Measurements from ENCODE around the gene SORCS2.

SORCS2 gene

DNA sequence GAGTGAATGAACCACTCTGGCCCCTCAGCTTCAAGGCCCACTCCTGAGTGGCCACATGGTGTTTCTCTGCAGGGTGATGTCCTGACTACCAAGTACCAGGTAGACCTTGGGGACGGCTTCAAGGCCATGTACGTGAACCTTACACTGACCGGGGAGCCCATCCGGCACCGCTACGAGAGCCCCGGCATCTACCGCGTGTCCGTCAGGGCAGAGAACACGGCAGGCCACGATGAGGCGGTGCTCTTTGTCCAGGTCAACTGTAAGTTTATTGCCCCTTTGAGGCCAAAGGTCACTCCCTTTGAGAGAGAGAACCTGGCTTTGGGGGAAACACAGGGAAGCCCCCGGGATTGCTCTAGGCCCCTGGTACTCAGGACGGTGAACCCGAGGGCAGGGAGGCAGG is 531.3 kb downstream of the SORCS2 start:
- Histone ChIP-seq H3K27me3 (replicated peaks in 2 of 5; ENCODE audit: control insufficient read depth in 4 of 5, insufficient read depth in 5 of 5, low read length in 4 of 5) (peaks cover 0 to 46% (median 24%) of the 10 kb centered on the region in 5 experiments), H3K9me3 (ENCODE audit: control extremely low read depth in 1 of 5, control insufficient read depth in 4 of 5, insufficient read depth in 2 of 5, low read depth in 1 of 5, low read length in 4 of 5) (no peaks in the 10 kb centered on the region), H3K4me3 (ENCODE audit: control insufficient read depth in 1 of 7, extremely low read depth in 1 of 7, insufficient read depth in 4 of 7, low read depth in 2 of 7, low read length in 6 of 7) (no peak overlapping the region), H3K27ac (ENCODE audit: insufficient read depth in 1 of 2, low read depth in 1 of 2, low read length in 2 of 2, poor library complexity in 1 of 2, severe bottlenecking in 2 of 2) (no peak overlapping the region), H3K36me3 (ENCODE audit: control insufficient read depth in 4 of 4, insufficient read depth in 4 of 4, low read length in 3 of 4) (no peaks in the 10 kb centered on the region), H3K4me1 (ENCODE audit: control extremely low read depth in 1 of 4, control insufficient read depth in 4 of 4, insufficient read depth in 4 of 4, low read length in 3 of 4) (peaks cover 0 to 2% (median 0%) of the 10 kb centered on the region in 4 experiments)
- ChIA-PET CTCF (no interaction called here), POLR2A (no interaction called here)
- DNase-seq: no peak
- 97% methylated on average over 16 of the region's 16 CpGs for WGBS (ENCODE audit: insufficient coverage)

DNA sequence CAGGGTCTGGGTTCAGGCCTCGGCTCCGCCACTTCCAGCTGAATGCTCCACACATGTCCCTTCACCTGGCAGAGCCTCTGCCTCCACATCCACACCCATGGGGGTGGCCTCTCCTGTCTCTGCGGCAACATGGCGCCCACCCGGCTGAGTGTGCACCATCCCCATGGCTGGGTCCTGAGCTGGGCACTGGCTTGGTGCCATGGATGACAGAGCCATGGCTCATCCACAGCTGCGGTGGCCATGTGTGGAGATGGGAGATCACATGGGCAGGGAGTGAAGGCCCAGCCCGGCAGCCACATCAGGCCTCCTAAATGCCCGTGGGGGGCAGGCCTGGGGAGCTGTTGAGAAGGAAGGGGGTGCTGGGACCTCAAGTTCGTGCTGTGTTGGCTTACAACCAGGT is 533.6 kb downstream of the SORCS2 start:
- Histone ChIP-seq H3K27me3 (replicated peaks in 2 of 5; ENCODE audit: control insufficient read depth in 4 of 5, insufficient read depth in 5 of 5, low read length in 4 of 5) (peaks cover 0 to 35% (median 18%) of the 10 kb centered on the region in 5 experiments), H3K4me3 (ENCODE audit: control insufficient read depth in 1 of 7, extremely low read depth in 1 of 7, insufficient read depth in 4 of 7, low read depth in 2 of 7, low read length in 6 of 7) (no peak overlapping the region), H3K4me1 (ENCODE audit: control extremely low read depth in 1 of 4, control insufficient read depth in 4 of 4, insufficient read depth in 4 of 4, low read length in 3 of 4) (peaks cover 0 to 2% (median 0%) of the 10 kb centered on the region in 4 experiments), H3K9me3 (ENCODE audit: control extremely low read depth in 1 of 5, control insufficient read depth in 4 of 5, insufficient read depth in 2 of 5, low read depth in 1 of 5, low read length in 4 of 5) (no peaks in the 10 kb centered on the region), H3K27ac (ENCODE audit: insufficient read depth in 1 of 2, low read depth in 1 of 2, low read length in 2 of 2, poor library complexity in 1 of 2, severe bottlenecking in 2 of 2) (no peak overlapping the region), H3K36me3 (ENCODE audit: control insufficient read depth in 4 of 4, insufficient read depth in 4 of 4, low read length in 3 of 4) (no peaks in the 10 kb centered on the region)
- 90% methylated on average over 7 of the region's 9 CpGs for WGBS (ENCODE audit: insufficient coverage)
- ChIA-PET POLR2A (no interaction called here), CTCF (interaction anchor here (1.3 kb wide), 1 partner anchor 35 kb away, joined by 3 read pairs; no protein-coding TSS in a partner anchor)
- no peak for DNase-seq

DNA sequence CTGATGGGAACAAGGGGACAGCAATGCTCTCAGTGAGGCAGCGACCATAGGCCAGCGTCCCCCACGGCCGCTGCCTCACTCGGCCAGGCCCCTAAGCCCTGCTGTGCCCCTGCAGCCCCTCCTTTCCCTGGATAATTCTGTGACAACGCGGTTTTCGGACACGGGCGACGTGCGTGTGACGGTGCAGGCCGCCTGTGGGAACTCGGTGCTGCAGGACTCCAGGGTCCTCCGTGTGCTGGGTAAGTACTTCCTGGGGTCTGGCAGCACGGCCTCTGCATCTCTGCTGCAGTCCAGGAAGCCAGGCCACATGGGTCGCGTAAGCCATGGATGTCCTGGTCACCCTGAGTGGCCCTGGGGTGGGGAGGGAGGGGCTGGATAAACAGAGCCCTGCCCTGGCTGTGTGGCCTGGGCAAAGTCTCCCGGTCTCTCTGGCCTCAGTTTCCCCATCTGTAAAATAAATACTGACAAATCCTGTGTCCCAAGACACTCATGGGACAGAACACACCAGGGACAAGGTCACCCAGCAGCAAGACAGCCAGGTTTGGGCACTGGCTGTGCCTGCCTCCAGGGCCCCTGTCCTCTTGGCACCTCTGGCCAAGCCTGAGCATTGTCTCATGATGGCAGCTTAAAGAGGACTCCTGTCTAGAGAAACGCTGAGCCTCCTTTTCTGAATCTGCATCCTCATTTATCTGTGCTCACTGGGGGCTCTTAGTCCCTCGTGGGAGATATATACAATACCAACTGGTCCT is 534.5 kb downstream of the SORCS2 start:
- no peak for DNase-seq
- POLR2A ChIA-PET: no interaction called here
- Histone ChIP-seq H3K4me3 (ENCODE audit: control insufficient read depth in 1 of 7, extremely low read depth in 1 of 7, insufficient read depth in 4 of 7, low read depth in 2 of 7, low read length in 6 of 7) (no peak overlapping the region), H3K27me3 (replicated peaks in 2 of 5; ENCODE audit: control insufficient read depth in 4 of 5, insufficient read depth in 5 of 5, low read length in 4 of 5) (peaks cover 0 to 28% (median 16%) of the 10 kb centered on the region in 5 experiments), H3K4me1 (ENCODE audit: control extremely low read depth in 1 of 4, control insufficient read depth in 4 of 4, insufficient read depth in 4 of 4, low read length in 3 of 4) (peaks cover 0 to 2% (median 0%) of the 10 kb centered on the region in 4 experiments), H3K9me3 (ENCODE audit: control extremely low read depth in 1 of 5, control insufficient read depth in 4 of 5, insufficient read depth in 2 of 5, low read depth in 1 of 5, low read length in 4 of 5) (no peaks in the 10 kb centered on the region), H3K36me3 (ENCODE audit: control insufficient read depth in 4 of 4, insufficient read depth in 4 of 4, low read length in 3 of 4) (no peaks in the 10 kb centered on the region), H3K27ac (ENCODE audit: insufficient read depth in 1 of 2, low read depth in 1 of 2, low read length in 2 of 2, poor library complexity in 1 of 2, severe bottlenecking in 2 of 2) (no peak overlapping the region)
- 90% methylated on average over 21 of the region's 22 CpGs for WGBS (ENCODE audit: insufficient coverage)
- CTCF ChIA-PET: no interaction called here

DNA sequence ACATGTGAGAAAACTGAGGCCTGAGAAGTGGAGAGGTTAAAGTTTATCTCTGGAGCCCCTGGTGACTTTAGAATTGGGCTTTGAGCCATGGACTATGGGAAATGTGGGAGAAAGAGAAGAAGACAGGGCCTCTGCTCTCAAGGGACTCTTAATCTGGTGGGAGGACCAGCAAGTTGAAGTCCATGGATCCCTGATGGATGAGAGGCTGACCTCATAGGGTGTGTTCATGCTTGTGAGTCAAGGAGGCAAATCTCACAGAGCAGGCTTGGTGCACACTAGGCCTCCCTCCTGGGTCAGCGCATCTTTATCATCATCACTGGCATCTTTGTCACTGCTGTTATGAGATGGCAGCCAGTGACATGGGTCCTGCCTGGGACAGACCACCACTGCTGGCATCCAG is 535.4 kb downstream of the SORCS2 start:
- Histone ChIP-seq H3K4me1 (ENCODE audit: control extremely low read depth in 1 of 4, control insufficient read depth in 4 of 4, insufficient read depth in 4 of 4, low read length in 3 of 4) (peaks cover 0 to under 1% (median 0%) of the 10 kb centered on the region in 4 experiments), H3K27ac (ENCODE audit: insufficient read depth in 1 of 2, low read depth in 1 of 2, low read length in 2 of 2, poor library complexity in 1 of 2, severe bottlenecking in 2 of 2) (no peak overlapping the region), H3K4me3 (ENCODE audit: control insufficient read depth in 1 of 7, extremely low read depth in 1 of 7, insufficient read depth in 4 of 7, low read depth in 2 of 7, low read length in 6 of 7) (no peak overlapping the region), H3K36me3 (ENCODE audit: control insufficient read depth in 4 of 4, insufficient read depth in 4 of 4, low read length in 3 of 4) (no peaks in the 10 kb centered on the region), H3K27me3 (replicated peaks in 2 of 5; ENCODE audit: control insufficient read depth in 4 of 5, insufficient read depth in 5 of 5, low read length in 4 of 5) (peaks cover 0 to 23% (median 7%) of the 10 kb centered on the region in 5 experiments), H3K9me3 (ENCODE audit: control extremely low read depth in 1 of 5, control insufficient read depth in 4 of 5, insufficient read depth in 2 of 5, low read depth in 1 of 5, low read length in 4 of 5) (no peaks in the 10 kb centered on the region)
- no peak for DNase-seq
- ChIA-PET CTCF (no interaction called here), POLR2A (no interaction called here)
- 86% methylated on average over 1 of the region's 1 CpG for WGBS (ENCODE audit: insufficient coverage)

DNA sequence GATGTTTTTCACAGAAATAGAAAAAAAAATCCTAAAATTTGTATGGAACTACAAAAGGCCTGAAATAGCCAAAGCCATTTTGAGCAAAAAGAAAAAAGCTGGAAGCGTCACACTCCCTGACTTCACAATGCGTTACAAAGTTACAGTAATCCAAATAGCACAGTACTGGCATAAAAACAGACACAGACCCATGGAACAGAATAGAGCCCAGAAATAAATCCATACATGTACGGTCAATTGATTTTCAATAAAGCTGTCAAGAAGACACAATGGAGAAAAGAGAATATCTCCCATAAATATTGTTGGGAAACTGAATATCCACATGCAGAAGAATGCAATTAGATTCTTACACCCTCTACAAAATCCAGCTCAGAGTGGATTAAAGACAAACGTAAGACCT is 539.1 kb downstream of the SORCS2 start:
- Histone ChIP-seq H3K4me3 (ENCODE audit: control insufficient read depth in 1 of 7, extremely low read depth in 1 of 7, insufficient read depth in 4 of 7, low read depth in 2 of 7, low read length in 6 of 7) (no peak overlapping the region), H3K27ac (ENCODE audit: insufficient read depth in 1 of 2, low read depth in 1 of 2, low read length in 2 of 2, poor library complexity in 1 of 2, severe bottlenecking in 2 of 2) (no peak overlapping the region), H3K27me3 (replicated peaks in 2 of 5; ENCODE audit: control insufficient read depth in 4 of 5, insufficient read depth in 5 of 5, low read length in 4 of 5) (peaks cover 0 to 38% (median 4%) of the 10 kb centered on the region in 5 experiments), H3K9me3 (ENCODE audit: control extremely low read depth in 1 of 5, control insufficient read depth in 4 of 5, insufficient read depth in 2 of 5, low read depth in 1 of 5, low read length in 4 of 5) (no peaks in the 10 kb centered on the region), H3K4me1 (ENCODE audit: control extremely low read depth in 1 of 4, control insufficient read depth in 4 of 4, insufficient read depth in 4 of 4, low read length in 3 of 4) (no peaks in the 10 kb centered on the region), H3K36me3 (ENCODE audit: control insufficient read depth in 4 of 4, insufficient read depth in 4 of 4, low read length in 3 of 4) (no peaks in the 10 kb centered on the region)
- no peak for DNase-seq
- CTCF ChIA-PET: no interaction called here
- POLR2A ChIA-PET: no interaction called here
- WGBS (ENCODE audit: insufficient coverage): no CpG with 5 or more reads among the region's 4 CpGs

DNA sequence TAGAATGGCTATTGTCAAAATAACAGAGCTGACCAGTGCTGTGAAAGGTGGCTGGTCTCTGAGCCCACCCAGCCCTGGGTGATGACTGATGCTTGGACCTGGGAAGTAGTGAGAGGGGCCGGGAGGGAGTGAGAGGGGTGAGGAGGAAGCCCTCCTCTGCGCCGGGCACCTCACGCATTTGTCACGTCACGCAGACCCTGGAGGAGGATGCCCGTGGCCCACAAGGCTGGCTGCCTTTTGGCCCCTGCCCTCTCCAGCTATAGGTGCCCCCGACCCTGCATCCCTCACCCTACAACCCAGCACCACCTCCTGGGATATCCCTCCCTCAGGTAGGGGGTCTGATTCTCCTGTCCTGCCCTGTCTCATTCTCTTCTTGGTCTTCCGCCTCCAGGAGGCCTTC is 539.9 kb downstream of the SORCS2 start:
- WGBS (ENCODE audit: insufficient coverage): 89% methylated on average over 7 of the region's 9 CpGs
- no peak for DNase-seq
- H3K27ac ChIP-seq (ENCODE audit: insufficient read depth in 1 of 2, low read depth in 1 of 2, low read length in 2 of 2, poor library complexity in 1 of 2, severe bottlenecking in 2 of 2): no peak overlapping the region
- H3K4me1 ChIP-seq (ENCODE audit: control extremely low read depth in 1 of 4, control insufficient read depth in 4 of 4, insufficient read depth in 4 of 4, low read length in 3 of 4): no peaks in the 10 kb centered on the region
- peaks cover 0 to 41% (median 4%) of the 10 kb centered on the region in 5 experiments for H3K27me3 ChIP-seq (replicated peaks in 2 of 5; ENCODE audit: control insufficient read depth in 4 of 5, insufficient read depth in 5 of 5, low read length in 4 of 5)
- POLR2A ChIA-PET: no interaction called here
- CTCF ChIA-PET: no interaction called here
- H3K4me3 ChIP-seq (ENCODE audit: control insufficient read depth in 1 of 7, extremely low read depth in 1 of 7, insufficient read depth in 4 of 7, low read depth in 2 of 7, low read length in 6 of 7): no peak overlapping the region
- no peaks in the 10 kb centered on the region for H3K9me3 ChIP-seq (ENCODE audit: control extremely low read depth in 1 of 5, control insufficient read depth in 4 of 5, insufficient read depth in 2 of 5, low read depth in 1 of 5, low read length in 4 of 5)
- H3K36me3 ChIP-seq (ENCODE audit: control insufficient read depth in 4 of 4, insufficient read depth in 4 of 4, low read length in 3 of 4): no peaks in the 10 kb centered on the region

DNA sequence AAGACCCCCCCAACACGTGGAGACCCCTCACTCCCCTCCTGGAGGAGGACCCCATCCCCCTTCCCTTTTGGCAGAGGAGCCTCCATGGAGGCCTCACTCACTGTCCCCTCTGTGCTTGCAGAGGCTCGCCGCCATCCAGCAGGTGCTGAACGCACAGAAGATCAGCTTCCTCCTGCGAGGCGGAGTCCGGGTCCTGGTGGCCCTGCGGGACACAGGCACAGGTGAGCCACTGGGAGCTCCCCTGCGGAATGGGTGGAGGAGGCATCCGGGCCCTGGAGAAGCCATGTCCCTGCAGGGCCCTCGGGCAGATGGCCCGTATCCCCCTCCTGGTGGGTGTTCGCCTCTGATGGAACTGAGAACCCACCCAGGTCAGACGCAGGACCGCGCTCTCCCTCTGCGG is 540.9 kb downstream of the SORCS2 start:
- no peak overlapping the region for H3K4me3 ChIP-seq (ENCODE audit: control insufficient read depth in 1 of 7, extremely low read depth in 1 of 7, insufficient read depth in 4 of 7, low read depth in 2 of 7, low read length in 6 of 7)
- CTCF ChIA-PET: no interaction called here
- H3K27ac ChIP-seq (ENCODE audit: insufficient read depth in 1 of 2, low read depth in 1 of 2, low read length in 2 of 2, poor library complexity in 1 of 2, severe bottlenecking in 2 of 2): no peak overlapping the region
- WGBS (ENCODE audit: insufficient coverage): 91% methylated on average over 16 of the region's 17 CpGs
- no peaks in the 10 kb centered on the region for H3K4me1 ChIP-seq (ENCODE audit: control extremely low read depth in 1 of 4, control insufficient read depth in 4 of 4, insufficient read depth in 4 of 4, low read length in 3 of 4)
- peaks cover 0 to 4% (median 0%) of the 10 kb centered on the region in 5 experiments for H3K9me3 ChIP-seq (ENCODE audit: control extremely low read depth in 1 of 5, control insufficient read depth in 4 of 5, insufficient read depth in 2 of 5, low read depth in 1 of 5, low read length in 4 of 5)
- DNase-seq: no peak
- no peaks in the 10 kb centered on the region for H3K36me3 ChIP-seq (ENCODE audit: control insufficient read depth in 4 of 4, insufficient read depth in 4 of 4, low read length in 3 of 4)
- POLR2A ChIA-PET: no interaction called here
- H3K27me3 ChIP-seq (replicated peaks in 2 of 5; ENCODE audit: control insufficient read depth in 4 of 5, insufficient read depth in 5 of 5, low read length in 4 of 5): peaks cover 0 to 38% (median 4%) of the 10 kb centered on the region in 5 experiments

Measured in common myeloid progenitor, CD34-positive (primary cell).